ENCODE measurements around the gene SRPK1.
"Not testable (repeated sequence)": the region's sequence is repeated elsewhere in the genome, so short reads cannot be mapped to it uniquely, and the experiment has no call there.

GRCh38 chr6:35939259-35939658, 18.4 kb upstream of the SRPK1 start:
- TF ChIP-seq, protein P1, sequence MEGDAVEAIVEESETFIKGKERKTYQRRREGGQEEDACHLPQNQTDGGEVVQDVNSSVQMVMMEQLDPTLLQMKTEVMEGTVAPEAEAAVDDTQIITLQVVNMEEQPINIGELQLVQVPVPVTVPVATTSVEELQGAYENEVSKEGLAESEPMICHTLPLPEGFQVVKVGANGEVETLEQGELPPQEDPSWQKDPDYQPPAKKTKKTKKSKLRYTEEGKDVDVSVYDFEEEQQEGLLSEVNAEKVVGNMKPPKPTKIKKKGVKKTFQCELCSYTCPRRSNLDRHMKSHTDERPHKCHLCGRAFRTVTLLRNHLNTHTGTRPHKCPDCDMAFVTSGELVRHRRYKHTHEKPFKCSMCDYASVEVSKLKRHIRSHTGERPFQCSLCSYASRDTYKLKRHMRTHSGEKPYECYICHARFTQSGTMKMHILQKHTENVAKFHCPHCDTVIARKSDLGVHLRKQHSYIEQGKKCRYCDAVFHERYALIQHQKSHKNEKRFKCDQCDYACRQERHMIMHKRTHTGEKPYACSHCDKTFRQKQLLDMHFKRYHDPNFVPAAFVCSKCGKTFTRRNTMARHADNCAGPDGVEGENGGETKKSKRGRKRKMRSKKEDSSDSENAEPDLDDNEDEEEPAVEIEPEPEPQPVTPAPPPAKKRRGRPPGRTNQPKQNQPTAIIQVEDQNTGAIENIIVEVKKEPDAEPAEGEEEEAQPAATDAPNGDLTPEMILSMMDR (conservative IDR thresholded peaks at IDR 0.05; ENCODE audit: low read depth, low read length) = 0 out of 2 replicates have a peak, but pooled peaks have one; percentile 24
- not testable (repeated sequence) for TF ChIP-seq EZH2 (IDR thresholded peaks at IDR 0.05; ENCODE audit: low read length, unreplicated experiment)

All from PC-3 (cell line).